Dermis microvascular lymphatic vessel endothelial cell (primary cell): ENCODE results near the gene HEATR1. TPM values are rescaled to one million over a fixed set of nuclear protein-coding genes. Genes with fewer than 3 reads are reported as not detected.
"Not testable (repeated sequence)": the region's sequence is repeated elsewhere in the genome, so short reads cannot be mapped to it uniquely, and the experiment has no call there.

Source experiments
- DNase-seq, 2 donors: peaks; one replicate each; pipeline versions ENCODE4 v3.0.0 to v3.0.0-alpha.2; 2010; ENCODE audit warnings: low read depth in 2 of 2
- total RNA-seq: library from RNA; depleted of rRNA; stranded (reverse); fragments of >200 nt; gene quantifications from 2 replicates; pipeline ENCODE4 v1.2.1, GENCODE V29; 2014

Gene HEATR1, protein sequence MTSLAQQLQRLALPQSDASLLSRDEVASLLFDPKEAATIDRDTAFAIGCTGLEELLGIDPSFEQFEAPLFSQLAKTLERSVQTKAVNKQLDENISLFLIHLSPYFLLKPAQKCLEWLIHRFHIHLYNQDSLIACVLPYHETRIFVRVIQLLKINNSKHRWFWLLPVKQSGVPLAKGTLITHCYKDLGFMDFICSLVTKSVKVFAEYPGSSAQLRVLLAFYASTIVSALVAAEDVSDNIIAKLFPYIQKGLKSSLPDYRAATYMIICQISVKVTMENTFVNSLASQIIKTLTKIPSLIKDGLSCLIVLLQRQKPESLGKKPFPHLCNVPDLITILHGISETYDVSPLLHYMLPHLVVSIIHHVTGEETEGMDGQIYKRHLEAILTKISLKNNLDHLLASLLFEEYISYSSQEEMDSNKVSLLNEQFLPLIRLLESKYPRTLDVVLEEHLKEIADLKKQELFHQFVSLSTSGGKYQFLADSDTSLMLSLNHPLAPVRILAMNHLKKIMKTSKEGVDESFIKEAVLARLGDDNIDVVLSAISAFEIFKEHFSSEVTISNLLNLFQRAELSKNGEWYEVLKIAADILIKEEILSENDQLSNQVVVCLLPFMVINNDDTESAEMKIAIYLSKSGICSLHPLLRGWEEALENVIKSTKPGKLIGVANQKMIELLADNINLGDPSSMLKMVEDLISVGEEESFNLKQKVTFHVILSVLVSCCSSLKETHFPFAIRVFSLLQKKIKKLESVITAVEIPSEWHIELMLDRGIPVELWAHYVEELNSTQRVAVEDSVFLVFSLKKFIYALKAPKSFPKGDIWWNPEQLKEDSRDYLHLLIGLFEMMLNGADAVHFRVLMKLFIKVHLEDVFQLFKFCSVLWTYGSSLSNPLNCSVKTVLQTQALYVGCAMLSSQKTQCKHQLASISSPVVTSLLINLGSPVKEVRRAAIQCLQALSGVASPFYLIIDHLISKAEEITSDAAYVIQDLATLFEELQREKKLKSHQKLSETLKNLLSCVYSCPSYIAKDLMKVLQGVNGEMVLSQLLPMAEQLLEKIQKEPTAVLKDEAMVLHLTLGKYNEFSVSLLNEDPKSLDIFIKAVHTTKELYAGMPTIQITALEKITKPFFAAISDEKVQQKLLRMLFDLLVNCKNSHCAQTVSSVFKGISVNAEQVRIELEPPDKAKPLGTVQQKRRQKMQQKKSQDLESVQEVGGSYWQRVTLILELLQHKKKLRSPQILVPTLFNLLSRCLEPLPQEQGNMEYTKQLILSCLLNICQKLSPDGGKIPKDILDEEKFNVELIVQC (N-terminal part only)
- total RNA-seq: 21.6 and 22.0 TPM in 2 replicates

DNA sequence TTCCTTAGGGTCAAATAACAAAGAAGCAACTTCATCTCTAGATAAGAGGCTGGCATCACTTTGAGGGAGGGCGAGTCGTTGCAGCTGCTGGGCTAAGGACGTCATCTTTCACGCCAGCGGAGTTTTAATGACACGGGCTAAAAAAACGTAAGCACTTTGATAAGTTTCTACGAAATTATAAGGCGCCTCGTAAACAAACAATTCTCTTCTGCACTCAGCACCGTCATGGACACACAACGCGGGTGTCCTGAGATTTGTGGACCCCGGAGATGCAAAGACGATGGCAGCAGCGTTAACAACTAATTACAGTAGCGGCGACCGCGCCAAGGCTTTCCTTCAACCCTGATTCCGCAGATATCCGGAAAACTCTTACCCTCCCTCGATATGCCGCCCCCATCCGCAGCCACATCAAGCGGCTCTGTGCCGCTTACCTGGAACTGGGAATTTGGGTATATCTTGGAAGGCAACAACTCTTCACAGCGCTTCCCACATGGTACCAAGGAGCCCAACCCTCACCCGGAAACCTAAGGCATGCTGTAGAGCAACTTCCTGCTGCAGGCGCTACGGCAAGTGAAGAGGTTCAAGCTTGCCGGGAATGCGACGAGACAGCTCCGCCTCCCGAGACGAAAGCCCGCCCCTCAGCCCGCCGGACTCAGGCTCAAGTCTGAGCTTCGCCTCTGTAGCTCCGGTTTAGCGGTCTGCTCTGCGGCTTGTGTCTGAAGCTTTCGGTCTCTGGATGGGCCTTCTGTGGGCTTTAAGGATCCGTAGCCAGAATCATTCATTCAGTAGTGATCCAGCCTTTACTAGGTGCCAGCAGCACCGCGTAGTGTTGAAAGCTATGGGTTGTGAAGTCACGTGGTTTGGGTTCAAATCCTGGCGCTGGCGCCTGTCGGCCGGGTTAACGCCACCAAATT, at the start of gene HEATR1:
HEATR1 (minus strand) TSS at position 526 of the 914 bp plus-strand sequence; CDS start at position 105, 421 bp downstream.
- peak; percentile 90 to 96 for DNase-seq

DNA sequence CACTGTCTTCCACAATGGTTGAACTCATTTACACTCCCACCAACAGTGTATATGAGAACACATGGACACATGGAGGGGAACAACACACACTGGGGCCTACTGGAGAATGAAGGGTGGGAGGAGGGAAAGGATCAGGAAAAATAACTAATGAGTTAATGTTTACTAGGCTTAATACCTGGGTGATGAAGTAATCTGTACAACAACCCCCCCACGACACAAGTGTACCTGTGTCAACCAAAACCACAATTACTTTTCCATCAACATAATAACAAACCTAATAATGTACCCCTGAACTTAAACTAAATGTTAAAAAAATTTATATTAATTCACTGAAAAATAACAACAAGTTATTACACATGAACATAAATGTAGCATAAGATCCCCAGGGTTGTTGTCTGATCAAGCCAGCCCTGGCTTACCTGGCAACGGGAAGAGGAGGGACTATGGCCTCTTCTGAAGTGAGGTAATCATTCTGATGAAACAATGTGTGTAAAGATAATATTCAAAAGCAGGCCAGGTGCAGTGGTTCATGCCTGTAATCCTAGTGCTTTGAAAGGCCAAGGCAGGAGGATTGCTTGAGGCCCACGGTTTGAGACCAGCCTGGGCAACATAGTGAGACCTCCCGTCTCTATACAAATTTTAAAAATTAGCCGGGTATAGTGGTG, 40.8 kb upstream of the HEATR1 start:
- no peak for DNase-seq

DNA sequence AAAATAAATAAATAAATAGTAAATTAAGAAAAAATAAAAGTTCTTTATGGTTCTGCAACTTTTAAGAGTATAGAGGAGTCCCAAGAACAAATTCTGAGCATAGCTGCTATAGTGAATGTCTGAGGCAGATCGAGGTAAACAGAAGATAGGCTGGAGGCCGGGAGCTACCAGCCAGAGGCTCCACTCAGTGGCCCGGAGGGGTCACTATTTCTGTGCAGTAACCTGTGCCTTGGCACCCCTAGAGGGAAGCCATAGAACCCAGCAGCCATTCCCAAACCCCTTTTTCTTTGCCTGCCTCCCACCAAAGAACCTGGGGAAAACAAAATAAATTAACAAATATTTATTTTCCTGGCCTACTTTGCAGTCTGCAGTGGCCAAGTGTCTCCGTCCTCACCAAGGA, 38.4 kb upstream of the HEATR1 start:
- no peak for DNase-seq

DNA sequence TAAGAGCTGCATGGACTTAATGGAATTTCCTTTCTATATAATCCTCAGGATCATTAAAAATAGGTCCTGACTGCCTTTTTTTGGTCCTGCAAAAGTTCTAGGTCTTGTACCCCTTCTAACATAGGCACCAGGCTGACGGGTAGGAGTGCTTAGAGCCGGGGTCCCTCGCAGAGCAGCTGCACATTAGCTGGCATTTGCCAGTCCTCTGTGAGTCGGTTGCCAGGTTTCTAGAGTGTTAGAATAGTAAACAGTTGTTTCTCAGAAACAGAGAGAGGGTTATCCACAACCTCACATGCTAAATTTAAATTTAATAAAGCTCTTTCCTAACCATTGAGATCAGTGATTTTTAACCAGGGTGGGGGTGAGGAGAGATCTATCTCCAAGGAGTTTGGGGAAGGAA, 35.4 kb upstream of the HEATR1 start:
- DNase-seq: no peak

DNA sequence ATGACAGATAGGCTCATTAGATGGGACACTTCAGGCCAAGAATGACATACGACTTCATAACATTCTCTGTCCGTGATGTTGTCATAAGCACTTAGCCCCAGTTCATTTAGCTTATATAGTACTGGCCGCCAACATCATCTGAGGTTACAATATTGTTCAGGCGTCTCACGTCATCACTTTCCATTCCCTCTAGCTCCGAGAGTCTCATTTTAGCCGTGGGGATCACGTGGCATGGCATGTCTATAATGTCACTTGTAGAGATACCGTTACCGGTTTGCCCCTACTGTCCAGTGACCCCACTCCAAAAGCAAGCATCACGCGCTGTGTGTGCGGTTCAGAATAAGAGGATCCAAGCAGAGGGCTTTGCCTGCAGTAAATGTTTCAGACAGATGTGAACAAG, 34.6 kb upstream of the HEATR1 start:
- DNase-seq: no peak

DNA sequence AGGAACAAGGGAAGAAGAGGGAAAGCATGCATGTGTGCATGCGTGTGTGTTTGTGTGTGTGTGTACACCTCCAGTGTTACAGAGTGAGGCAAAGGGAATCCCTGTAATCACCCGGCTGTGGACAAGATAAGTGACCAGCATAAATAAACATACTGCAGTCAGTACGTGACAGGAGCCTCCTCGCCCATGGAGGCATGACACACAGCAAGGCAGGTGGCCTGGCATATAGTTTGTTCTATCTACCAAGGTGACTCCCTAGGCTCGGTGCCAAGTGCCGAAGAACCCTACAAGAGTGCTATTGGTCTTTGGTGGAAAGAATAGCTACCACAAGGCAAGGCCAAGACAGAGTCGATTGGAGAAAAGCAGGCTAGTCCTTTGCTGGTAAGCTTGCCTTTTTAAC, 31.7 kb upstream of the HEATR1 start:
- no peak for DNase-seq

DNA sequence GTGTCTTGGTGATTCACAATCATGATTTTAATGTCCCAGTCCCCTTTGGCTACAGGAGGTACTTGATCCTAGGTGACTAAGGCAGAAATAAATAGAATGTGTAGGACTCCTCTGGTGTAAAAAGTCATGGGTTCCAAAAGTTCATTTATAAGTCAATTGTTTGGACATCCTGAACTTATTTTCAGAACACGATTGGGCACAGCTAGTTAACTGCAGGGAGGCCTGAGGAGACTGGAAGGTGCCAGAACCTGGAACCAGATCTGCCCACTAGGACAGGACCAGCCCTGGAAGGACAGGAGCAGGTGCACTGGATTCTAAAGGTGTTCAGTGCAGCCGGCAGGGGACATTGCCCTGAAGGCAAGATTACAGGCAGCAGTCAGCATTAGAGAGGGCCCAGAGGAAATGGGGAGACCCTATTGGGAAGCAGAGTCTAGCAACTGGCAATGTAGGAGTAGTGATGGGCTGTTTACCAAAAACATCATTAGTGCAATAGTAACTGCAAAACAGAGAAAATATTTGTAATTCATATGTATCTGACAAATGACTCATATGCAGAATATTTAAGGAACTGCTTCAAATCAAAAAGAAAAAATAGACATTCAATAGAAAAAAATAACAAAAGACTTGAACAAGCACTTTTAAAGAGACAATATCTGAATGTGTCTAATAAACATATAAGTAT, 23.6 kb upstream of the HEATR1 start:
- no peak for DNase-seq

DNA sequence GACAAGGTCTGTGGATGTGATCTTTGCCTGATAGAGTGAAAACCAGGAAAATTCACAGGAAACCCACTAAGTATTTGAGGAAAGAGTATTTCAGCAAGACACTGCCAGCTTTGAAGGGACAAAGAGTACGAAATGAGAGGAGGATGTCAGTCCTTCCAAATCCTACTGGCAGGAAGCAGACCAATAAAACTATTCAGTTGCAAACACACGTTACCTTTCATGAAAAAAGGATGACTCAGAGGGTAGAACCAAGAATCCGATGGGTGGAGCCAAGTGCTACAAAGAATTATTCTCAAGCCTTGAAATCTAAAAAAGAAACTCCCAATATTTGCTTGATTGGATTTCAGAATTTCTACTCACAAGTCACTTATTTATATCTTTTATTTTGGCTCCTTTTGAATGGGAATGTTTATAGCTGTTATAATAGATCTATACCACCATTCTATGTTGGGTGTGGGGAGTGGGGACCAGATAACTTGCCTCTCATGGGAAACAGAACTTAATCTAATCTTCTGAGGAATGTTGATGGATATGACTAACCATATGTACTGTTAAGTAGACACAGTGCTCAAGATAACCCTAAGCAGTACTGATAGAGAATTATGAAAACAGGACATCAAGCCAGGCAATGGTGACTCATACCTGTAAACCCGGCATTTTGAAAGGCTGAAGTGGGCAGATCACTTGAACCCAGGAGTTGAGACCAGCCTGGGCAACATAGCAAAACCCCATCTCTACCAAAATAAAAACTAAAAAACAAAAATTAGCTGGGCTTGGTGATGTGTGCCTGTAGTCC, 19.3 kb upstream of the HEATR1 start:
- DNase-seq: peak in 1 of 2 donors; percentile 16

DNA sequence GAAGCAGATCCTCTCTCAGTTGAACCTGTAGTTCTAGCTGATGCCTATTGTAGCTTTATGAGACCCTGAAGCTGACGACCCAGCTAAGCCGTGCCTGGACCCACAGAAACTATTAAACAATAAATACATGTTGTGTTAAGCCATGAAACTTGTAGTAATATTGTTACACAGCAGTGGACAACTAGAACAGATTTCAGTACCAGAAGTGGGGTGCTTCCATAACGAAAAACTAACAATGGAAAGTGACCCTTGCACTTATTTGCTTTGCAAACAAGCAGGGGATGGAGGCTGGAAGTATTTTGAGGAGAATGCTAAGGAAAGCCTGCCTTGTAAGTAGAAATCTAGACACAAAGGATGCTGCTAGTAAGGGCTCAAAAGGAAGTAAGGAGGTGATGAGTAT, 18.1 kb upstream of the HEATR1 start:
- no peak for DNase-seq

DNA sequence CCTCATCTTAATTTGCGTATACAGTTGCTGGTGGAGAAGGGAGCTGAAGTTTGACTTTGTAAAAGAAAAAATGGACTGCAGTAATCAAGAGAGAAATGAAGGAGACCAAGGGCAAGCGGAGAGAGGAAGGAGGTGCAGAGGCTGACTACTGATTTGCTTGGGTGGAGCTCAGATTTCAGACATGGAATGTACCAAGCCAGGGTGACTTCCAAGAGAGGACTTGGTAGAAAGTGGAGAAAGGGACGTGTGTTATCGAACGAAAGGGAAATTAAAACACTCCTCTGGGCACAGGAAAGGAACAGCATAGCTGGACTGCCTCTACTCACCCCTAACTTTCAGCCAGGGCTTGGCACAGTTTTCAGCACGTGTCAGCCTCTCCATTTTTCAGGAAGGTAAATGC, 15.1 kb upstream of the HEATR1 start:
- no peak for DNase-seq

DNA sequence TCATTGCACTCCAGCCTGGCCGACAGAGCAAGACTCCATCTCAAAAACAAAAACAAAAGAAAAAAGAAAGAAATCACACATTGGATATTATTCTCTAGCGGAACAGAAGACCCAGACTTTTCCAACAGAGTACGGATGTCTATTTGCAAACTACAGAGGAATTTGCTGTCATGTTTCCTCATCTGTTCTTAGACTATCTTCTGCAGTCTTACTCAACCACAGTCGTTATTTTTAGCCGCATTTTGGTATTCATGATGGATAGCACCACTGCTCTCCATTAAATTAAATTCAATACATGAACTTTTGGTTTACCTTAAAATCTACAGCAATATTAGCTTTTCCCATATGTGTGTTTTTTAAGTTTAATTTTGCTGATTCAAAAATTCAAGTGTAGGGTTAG, 14.2 kb upstream of the HEATR1 start:
- DNase-seq: no peak

DNA sequence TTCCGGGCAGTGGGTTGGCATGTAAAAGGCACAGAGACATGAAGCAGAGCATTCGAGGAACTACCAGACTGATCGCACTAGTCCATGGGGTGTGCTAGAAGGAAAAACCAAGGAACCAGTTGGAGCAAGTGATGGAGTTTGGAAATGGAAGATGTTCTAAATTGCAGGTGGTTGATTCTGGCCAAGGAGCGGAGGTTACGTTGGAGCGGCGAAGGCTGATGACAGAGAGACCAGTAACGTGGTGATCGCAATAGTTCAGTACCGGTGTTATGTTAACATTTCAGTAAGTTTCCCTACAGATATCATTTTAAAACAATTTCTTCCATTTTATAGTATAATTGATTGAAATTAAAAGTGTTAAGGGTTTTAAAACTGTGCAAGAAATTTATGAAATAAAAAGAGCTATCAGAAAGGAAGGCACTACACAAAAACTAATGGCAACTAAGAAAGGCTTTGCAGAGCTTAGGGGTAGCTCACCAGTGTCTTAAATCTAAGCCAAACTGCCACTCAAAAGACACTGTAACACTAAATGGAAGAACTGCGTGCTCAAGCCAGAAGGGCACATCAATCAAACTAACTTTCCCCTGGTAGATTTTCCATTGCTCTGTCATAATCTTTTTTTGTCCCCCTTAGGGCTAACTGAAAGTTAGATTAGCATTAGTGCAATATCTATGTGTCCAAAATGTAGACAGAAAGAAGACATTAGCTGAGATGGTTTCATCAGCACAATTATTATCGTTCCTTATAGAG, 11.3 kb upstream of the HEATR1 start:
- no peak for DNase-seq

DNA sequence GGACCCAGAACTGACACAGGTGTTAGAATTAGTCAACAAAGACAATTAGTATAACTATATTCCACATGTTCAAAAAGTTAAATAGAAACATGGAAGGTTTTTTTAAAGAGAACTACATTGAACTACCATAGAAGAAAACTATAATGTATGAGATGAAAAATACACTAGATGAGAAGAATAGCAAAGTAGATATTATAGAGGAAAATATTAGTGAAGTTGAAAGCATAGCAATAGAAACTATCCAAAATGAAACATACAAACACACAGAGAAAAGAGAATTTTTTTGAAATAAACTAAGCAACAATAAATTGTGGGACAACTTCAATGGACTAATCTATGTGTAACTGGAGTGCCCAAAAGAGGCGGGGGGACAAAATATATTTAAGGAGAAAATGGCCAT, 8.0 kb upstream of the HEATR1 start:
- no peak for DNase-seq

DNA sequence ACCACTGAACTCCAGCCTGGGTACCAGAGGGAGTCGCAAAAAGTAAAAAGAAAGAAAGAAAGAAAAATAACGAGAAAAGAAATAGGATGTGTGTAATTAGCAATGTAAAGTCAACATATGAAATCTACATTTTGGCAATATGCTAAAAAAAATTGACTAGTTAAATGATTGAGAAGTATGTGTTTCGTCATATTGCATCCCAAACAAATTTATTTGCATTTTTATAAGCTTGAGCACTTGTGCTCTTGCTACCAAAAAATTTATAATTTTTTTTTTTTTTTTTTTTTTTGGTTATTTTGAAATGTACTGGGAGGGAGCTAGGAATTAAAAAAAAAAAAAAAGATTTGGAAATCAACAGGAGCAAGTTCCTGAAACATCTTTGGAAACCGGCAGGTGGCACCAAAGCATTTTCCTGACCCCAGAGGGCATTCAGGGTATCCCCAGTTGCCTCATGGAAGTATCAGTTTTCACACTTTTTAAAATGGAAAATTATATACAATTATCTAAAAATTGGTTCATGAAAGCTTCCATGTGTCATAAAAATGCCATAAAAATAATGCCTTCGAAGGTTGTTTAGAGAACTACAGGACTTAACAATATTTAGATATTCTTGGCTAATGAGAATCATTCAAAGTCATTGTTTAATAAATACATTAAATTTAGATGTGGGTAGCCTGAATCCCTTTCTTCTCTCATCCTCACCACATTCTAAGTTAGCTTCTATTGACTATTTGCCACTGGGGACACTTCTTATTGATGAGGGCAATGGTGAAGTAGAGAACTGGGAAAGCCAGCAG, 4.8 kb upstream of the HEATR1 start:
- peak; percentile 54 to 71 for DNase-seq

DNA sequence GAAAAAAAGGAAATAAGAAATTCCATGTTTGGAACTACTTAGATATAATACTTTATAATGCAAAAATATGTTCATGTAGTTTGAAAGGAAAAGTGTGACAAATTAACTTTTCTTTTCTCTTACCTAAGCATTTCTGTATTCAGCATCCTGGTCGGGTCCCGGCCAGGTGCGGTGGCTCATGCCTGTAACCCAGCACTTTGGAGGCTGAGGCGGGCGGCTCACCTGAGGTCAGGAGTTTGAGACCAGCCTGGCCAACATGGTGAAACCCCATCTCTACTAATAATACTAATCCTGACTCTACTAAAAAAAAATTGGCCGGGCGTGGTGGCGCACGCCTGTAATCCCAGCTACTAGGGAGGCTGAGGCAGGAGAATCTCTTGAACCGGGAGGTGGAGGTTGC, 3.3 kb upstream of the HEATR1 start:
- DNase-seq: not testable (repeated sequence)

DNA sequence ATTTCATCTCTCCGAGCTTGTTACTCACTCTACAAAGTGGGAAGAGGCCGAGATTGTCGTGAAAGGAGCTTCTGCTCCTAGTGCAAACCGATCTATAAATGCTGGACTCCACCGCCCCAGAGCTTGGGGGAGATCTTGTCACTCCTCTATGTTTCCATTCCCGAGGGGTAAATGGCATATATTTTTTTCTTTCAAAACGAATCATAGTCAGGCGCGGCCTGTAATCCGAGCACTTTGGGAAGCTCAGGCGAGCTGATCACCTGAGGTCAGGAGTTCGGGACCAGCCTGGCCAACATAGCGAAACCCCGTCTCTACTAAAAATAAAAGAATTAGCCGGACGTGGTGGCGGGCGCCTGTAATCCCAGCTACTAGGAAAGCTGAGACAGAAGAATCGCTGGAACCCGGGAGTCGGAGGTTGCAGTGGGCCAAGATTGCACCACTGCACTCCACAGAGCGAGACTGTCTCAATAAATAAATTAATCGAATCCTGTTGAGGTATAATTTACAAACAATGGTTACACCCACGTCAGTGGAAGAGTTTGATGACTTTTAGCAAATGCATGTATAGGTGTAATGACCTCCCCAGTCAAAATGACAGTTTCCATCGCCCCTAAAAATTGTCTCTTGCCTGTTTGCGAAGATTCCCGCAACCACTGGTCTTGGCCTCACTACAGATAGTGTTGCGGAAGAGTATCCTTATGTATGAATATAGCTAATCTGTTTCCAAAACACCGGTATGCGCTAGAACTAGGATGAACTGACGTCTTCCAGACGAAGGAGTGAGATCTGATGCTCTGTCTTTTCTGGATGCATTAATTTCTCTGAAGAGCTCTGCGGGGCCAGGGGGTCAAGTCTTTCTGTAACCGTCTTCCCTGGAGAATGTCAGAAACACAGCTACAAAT, 840 bp upstream of the HEATR1 start:
- no peak for DNase-seq
